Activated naive CD4-positive, alpha-beta T cell treated with anti-CD3 and anti-CD28 coated beads, Interleukin-2, amount 50 U/mL, for 24 hours (primary cell): ENCODE data around the gene IL17C.
A peak's percentile ranks its signal among the peaks of the same experiment; 100 is the strongest.
"Not testable (repeated sequence)": the region's sequence is repeated elsewhere in the genome, so short reads cannot be mapped to it uniquely, and the experiment has no call there.

Experiments
- H3K27ac Mint-ChIP-seq: one replicate; pipeline ENCODE4 v1.8.0; 2021; ENCODE audit warnings: mild to moderate bottlenecking, mixed read lengths
- H3K27me3 Mint-ChIP-seq: one replicate; pipeline ENCODE4 v1.8.0; 2021; ENCODE audit warnings: mixed read lengths
- H3K36me3 Mint-ChIP-seq: one replicate; pipeline ENCODE4 v1.8.0; 2021; ENCODE audit warnings: mixed read lengths
- H3K4me1 Mint-ChIP-seq: one replicate; pipeline ENCODE4 v1.8.0; 2021; ENCODE audit warnings: mixed read lengths
- H3K4me3 Mint-ChIP-seq: one replicate; pipeline ENCODE4 v1.8.0; 2021; ENCODE audit warnings: mild to moderate bottlenecking, mixed read lengths
- H3K9me3 Mint-ChIP-seq: one replicate; pipeline ENCODE4 v1.8.0; 2021; ENCODE audit warnings: mixed read lengths

The IL17C gene

DNA sequence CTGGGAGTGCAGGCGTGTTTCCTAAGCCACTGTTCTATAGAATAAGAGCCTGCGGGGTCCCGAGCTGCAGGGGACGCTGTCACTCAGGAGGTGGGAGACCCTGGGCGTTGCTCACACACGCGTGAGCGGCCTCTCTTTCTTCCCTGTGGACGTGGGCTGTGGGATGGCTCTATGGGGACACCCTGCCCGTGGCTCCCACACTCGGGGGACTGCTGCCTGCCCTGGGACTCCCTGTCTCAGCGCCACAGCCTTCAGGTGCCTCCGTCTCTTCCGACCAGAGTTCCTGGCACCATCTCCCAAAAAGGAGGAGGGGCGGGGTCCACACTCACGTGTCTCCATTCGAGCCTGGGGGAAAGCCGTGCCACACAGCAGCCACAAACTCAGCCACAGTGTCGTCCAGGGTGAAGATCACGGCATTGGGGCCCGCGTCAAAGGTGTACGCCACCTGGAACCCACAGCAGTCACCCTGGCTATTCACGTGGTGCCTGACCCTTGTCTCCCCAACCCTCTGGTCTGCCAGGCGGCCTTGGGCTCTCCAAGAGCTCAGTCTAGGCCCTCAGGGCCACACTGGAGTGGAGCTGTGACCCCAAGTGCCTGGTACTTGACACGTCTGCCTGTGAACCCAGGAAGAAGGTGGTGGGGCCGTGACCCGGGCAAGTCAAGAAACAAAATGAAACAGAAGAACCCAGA is 16.1 kb downstream of the IL17C start:
- Mint-ChIP-seq H3K9me3 (no peaks in the 10 kb centered on the region), H3K27me3 (no peaks in the 10 kb centered on the region), H3K27ac (no peak overlapping the region), H3K36me3 (peaks cover 2% of the 10 kb centered on the region), H3K4me3 (no peak overlapping the region), H3K4me1 (peaks cover 8% of the 10 kb centered on the region)

DNA sequence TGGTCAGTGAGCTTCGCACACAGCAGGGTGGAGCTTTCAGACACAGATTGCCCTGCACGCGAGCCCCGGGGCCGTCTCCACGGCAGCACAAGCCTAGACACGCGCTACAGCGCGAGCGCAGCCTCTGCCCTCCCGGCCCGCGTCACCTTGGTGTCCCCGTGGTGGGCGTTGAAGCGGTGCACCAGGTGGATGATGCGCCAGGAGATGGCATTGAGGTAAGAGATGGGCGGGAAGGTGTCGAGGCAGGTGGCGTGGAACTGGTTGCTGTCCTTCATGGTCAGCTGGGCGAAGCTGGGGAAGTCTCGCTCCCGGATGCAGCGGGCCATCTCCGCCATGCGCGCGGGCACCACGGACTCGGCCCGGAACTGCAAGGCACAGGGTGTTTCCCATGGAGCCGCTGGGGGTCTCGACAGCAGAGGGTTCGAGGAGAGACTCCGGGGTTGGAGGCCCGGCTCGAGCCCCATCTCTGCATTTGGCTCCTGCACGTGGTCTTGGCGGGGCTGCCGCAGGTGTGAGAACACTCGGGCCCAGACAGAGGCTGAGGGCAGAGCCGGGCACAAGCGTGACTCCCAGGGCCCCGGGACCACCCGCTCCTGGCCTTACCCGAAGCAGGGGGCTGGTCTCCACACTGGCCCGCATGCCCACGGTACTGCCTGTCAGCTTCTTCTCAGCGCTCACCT is 16.8 kb downstream of the IL17C start:
- Mint-ChIP-seq H3K27ac (no peak overlapping the region), H3K27me3 (no peaks in the 10 kb centered on the region), H3K9me3 (no peaks in the 10 kb centered on the region), H3K36me3 (peaks cover 2% of the 10 kb centered on the region), H3K4me3 (no peak overlapping the region), H3K4me1 (peaks cover 5% of the 10 kb centered on the region)

DNA sequence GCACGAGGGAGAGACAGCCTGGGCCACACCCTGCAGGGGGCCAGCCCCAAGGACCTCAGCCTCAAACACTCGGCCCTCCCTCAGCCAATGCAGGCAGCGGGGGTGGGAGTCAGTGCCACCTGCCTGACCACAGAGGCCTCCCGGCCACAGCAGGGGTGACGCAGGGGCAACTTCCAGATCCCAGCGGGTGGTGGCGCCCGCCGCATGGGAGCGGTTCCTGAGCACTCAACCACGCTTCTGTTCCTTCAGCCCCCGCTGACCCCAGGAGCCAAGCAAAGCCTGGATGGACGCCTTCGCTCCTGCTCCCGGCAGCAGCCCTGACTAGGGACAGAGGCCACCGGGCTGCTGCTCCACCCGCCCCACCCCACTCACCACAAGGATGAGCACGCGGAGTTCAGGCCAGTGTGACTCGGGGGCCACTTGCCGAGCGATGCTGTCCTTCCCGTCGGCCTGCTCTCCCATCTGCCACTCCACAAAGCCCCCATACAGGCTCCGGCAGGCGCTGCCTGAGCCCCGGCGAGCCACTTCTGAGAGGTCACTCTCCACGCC is 17.4 kb downstream of the IL17C start:
- H3K9me3 Mint-ChIP-seq = no peaks in the 10 kb centered on the region
- peaks cover 2% of the 10 kb centered on the region for H3K36me3 Mint-ChIP-seq
- no peak overlapping the region for H3K27ac Mint-ChIP-seq
- peaks cover 5% of the 10 kb centered on the region for H3K4me1 Mint-ChIP-seq
- no peak overlapping the region for H3K4me3 Mint-ChIP-seq
- no peaks in the 10 kb centered on the region for H3K27me3 Mint-ChIP-seq

DNA sequence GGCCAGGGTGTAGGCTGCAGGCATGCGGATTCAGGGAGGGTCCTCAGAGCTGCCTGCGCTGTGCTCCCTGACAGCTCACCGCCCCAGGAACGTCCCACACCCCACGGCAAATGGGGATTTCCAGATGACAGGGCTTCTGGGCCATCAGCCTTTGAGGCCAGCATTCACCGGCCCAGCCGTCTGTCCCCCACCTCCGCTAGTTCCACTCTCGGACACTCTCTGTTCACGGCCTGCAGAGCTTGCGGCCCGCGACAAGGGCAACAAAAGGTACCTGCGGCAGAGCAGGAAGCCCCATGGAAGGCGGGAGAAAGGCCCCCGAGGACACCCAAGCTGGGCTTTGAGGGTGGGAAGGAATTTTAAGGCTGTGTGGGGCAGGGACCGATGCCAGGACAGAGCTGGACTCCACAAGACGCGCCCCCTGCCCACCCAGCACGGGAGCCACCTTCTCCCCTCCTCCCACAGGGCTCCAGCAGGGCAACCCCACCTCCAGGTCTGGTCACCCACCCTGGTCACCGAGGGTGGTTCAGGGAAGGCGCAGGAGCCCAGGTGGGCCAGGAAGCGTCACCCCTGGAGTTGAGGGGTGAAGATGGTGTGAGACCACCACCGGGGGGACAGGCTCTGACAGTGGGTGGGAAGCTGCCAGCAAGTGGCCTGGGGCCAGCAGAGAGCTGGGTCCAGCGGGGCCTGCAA is 18.1 kb downstream of the IL17C start:
- Mint-ChIP-seq H3K27ac (no peak overlapping the region), H3K4me3 (no peak overlapping the region), H3K36me3 (peaks cover 2% of the 10 kb centered on the region), H3K4me1 (peaks cover 6% of the 10 kb centered on the region), H3K9me3 (no peaks in the 10 kb centered on the region), H3K27me3 (no peaks in the 10 kb centered on the region)

DNA sequence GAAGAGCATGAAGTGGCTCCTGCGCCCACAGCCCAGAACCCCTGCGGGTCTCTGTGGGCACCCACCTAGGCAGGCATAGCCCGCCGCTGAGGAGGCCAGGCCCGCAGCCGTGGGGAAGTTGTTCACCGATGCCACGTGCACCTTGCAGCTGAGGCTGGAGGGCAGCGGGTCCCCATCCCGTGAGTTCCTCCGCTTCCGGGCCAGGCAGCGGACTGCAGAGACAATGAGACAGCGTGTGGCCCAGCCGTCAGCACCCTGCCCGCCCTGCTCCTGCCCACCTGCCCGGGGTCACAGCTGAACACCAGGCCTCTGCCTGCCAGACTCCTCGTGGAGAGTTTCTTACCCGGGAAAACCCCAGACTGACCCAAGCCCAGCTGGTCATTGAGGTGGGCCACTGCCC is 19.0 kb downstream of the IL17C start:
- Mint-ChIP-seq H3K27ac (no peak overlapping the region), H3K27me3 (no peaks in the 10 kb centered on the region), H3K4me3 (no peak overlapping the region), H3K4me1 (peaks cover 12% of the 10 kb centered on the region), H3K9me3 (no peaks in the 10 kb centered on the region), H3K36me3 (peaks cover 2% of the 10 kb centered on the region)

DNA sequence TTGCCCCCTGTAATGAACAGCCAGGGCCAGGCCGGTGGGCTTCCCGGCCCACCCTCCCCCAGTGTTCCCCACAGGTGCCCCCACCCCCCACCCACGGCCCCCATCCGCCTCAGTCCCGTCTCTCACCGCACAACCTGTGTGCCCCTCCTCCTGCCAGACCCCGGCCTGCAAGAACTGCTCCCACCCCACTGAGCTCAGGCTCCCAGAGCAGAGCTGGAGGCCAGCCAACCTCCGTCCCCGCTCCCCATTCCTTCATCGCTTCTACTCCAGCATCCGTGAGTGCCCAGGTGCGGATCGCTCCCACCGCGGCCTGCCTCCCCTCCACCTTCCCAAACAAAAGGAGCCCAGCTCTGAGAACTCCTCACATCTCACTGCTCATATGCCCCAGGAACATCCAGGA is 20.3 kb downstream of the IL17C start:
- H3K9me3 Mint-ChIP-seq = no peaks in the 10 kb centered on the region
- H3K4me3 Mint-ChIP-seq = no peak overlapping the region
- peaks cover 2% of the 10 kb centered on the region for H3K36me3 Mint-ChIP-seq
- H3K27me3 Mint-ChIP-seq = no peaks in the 10 kb centered on the region
- H3K4me1 Mint-ChIP-seq = peaks cover 12% of the 10 kb centered on the region
- H3K27ac Mint-ChIP-seq = no peak overlapping the region

DNA sequence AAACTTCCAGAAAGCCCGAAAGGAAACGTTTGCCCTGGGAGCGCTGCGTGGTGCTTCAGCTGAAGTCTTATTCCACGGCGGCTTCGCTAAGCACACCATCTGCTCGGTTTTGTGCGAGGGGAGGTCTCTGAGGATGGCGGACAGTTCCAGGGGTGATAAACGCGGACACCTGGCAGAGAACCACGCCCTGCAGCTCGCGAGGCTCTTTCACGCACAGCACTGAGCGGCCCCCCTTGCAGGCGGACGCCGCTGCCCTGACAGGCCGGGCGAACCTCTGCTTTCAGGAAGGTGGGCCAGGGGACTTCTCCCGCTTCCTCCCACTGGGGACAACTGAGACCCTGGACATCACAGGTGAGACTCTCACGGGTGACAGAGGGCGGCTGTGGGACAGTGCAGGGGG is 20.8 kb downstream of the IL17C start:
- Mint-ChIP-seq H3K4me3 (no peak overlapping the region), H3K36me3 (peaks cover 2% of the 10 kb centered on the region), H3K27me3 (no peaks in the 10 kb centered on the region), H3K4me1 (peaks cover 16% of the 10 kb centered on the region), H3K27ac (no peak overlapping the region), H3K9me3 (no peaks in the 10 kb centered on the region)

DNA sequence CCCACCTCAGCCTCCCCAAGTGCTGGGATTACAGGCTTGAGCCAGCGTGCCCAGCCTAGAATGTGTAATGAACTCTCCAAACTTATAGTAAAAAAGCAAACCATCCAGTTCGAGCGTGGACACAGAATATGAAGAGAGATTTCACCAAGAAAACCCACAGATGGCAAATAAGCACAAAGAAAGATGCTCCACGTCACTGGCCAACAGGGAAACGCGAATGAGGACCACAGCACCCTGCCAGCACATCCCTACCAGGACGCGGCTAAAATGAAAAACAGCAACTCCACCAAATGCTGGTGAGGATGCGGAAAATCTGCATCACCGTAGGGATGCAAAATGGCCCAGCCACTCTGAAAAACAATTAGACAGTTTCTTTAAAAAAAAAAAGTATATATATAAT is 23.1 kb downstream of the IL17C start:
- Mint-ChIP-seq H3K4me3 (no peak overlapping the region), H3K4me1 (peaks cover 16% of the 10 kb centered on the region), H3K36me3 (no peaks in the 10 kb centered on the region), H3K27ac (no peak overlapping the region), H3K27me3 (no peaks in the 10 kb centered on the region), H3K9me3 (no peaks in the 10 kb centered on the region)

DNA sequence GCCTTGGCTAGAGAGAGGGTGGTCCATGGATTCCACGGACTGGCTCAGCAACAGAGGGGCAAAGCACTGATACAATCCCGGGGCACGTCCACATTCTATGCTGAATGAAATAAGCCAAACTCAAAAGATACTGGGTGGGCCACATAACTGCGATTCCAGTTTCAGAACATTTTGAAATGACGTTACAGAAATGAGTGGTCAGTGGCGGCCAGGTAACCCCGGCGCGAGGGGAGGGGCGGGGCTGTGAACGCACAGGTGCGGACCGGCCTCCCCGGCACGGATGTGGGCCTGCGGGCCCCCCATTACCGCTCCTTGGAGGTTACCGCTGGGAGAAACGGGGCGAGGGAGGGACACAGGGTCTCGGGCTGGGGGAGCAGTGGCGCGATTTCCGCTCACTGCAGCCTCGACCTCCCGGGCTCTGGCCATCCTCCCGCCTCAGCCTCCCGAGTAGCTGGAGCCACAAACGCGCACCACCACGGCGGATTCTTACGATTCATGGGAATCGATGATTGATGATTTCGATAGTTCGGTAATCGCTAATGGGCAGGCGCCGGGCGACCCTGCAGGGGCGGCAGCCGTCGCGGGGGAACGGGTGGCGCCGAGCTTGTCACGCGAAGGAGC is 24.0 kb downstream of the IL17C start:
- Mint-ChIP-seq H3K27me3 (no peaks in the 10 kb centered on the region), H3K4me1 (peaks cover 16% of the 10 kb centered on the region), H3K4me3 (peak overlapping the region; percentile 88), H3K27ac (peak overlapping the region; percentile 73), H3K36me3 (no peaks in the 10 kb centered on the region), H3K9me3 (no peaks in the 10 kb centered on the region)

DNA sequence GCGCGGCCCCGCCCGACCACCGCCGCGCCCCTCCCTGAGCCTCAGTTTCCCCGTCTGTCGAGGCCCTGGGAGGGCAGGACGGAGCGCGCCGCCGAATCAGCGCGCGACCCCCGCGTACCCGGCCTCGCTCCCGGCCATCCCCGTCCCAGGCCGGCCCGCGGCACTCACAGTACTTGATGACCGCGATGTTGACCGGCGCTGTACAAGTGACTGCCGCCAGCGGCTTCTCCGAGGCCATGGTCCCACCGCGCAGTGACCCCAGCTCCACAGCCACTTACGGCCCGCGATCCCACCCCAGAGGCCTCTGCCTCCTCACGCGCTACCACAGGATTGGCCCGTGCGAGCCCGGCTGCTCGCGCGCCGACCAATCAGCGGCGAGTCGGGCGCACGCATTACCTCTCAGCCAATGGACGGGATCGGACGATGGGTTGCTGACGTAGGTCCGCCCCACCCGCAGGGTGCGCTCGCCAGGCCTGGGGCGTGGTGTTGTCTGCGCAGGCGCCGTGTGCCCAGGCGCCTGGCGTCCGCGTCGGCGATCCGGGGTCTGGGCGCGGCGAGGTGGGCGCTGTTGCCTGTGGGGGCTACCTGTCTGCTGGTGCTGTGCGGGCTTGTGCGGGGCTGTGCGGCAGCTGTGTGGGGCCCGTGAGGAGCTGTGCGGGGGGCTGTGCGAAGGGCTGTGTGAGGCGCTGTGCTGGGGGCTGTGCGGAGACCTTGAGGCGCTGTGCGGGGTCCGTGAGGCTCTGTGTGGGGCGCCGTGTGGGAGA is 24.7 kb downstream of the IL17C start, which contains the start of gene MVD:
Gene MVD, minus strand, starts transcription at position 249 of the 764 bp plus-strand sequence. Its CDS starts 11 bp downstream, at position 238.
- H3K4me1 Mint-ChIP-seq = peaks cover 16% of the 10 kb centered on the region
- H3K9me3 Mint-ChIP-seq = no peaks in the 10 kb centered on the region

DNA sequence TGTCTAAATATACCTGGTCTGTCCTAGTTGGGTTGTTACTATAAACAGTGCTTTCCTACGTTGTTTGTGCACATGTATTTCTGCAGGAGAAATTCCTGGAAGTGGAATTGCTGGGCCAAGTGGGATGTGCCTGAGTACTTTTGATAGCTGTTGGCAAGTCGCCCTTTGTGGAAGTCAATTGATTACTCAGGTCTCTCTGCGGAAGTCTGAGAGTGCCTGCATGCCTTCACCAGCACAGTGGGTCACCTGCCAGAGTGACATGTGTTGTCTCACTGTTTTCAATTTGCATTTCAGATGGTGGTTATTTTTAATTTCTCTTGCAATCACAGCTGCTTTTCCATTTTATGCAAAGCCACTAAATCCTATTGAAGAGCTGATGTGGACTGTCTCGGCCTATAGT is 26.8 kb downstream of the IL17C start:
- no peaks in the 10 kb centered on the region for H3K27me3 Mint-ChIP-seq
- no peaks in the 10 kb centered on the region for H3K9me3 Mint-ChIP-seq
- H3K36me3 Mint-ChIP-seq = peaks cover 2% of the 10 kb centered on the region
- H3K27ac Mint-ChIP-seq = no peak overlapping the region
- H3K4me1 Mint-ChIP-seq = peaks cover 16% of the 10 kb centered on the region
- peak overlapping the region; percentile 39 for H3K4me3 Mint-ChIP-seq

More for the DNA sequence above, 24.7 kb downstream of the IL17C start, which contains the start of gene MVD:
- H3K4me3 Mint-ChIP-seq = peak within 1 kb of the TSS; percentile 91
- no peaks in the 10 kb centered on the region for H3K36me3 Mint-ChIP-seq
- no peaks in the 10 kb centered on the region for H3K27me3 Mint-ChIP-seq
- H3K27ac Mint-ChIP-seq = peak within 1 kb of the TSS; percentile 94

DNA sequence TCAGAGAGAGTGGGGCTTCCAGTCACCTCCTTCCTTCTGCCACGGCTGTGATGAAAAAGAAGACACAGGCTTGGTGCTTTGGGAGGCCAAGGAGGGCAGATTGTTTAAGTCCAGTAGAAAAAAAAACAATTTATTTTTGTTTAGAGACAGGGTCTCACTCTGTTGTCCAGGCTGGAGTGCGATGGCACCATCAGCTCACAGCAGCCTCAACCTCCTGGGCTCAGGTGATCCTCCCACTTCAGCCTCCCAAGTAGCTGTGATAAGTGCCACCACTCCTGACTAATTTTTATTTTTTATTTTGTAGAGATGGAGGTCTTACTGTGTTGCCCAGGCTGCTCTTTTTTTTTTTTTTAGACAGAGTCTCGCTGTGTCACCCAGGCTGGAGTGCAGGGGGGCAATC is 27.2 kb downstream of the IL17C start:
- Mint-ChIP-seq H3K27ac (no peak overlapping the region), H3K4me1 (peaks cover 16% of the 10 kb centered on the region), H3K4me3 (no peak overlapping the region), H3K27me3 (no peaks in the 10 kb centered on the region), H3K9me3 (no peaks in the 10 kb centered on the region), H3K36me3 (peaks cover 2% of the 10 kb centered on the region)

DNA sequence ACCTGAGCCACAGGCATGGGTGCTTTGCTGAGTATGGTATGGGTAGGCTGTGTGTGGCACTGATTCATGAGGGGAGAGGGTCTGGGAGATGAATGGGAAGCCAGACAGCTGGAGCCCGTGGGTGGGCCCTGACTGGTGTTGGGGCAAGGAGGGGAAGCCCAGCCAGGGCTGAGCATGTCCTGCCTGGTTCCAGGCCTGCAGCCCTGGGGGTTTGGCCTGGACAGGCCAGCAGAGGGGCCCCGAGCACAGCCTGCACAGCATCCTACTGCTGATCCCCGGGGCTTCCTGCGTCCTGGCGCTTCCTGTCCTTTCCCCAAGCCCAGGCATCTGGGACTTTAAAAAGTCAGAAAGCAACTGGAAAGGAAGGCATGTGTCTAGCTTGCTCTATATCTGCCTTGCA is 29.1 kb downstream of the IL17C start:
- H3K4me1 Mint-ChIP-seq = peaks cover 4% of the 10 kb centered on the region
- no peak overlapping the region for H3K27ac Mint-ChIP-seq
- no peaks in the 10 kb centered on the region for H3K9me3 Mint-ChIP-seq
- H3K4me3 Mint-ChIP-seq = no peak overlapping the region
- H3K36me3 Mint-ChIP-seq = peaks cover 2% of the 10 kb centered on the region
- H3K27me3 Mint-ChIP-seq = no peaks in the 10 kb centered on the region

DNA sequence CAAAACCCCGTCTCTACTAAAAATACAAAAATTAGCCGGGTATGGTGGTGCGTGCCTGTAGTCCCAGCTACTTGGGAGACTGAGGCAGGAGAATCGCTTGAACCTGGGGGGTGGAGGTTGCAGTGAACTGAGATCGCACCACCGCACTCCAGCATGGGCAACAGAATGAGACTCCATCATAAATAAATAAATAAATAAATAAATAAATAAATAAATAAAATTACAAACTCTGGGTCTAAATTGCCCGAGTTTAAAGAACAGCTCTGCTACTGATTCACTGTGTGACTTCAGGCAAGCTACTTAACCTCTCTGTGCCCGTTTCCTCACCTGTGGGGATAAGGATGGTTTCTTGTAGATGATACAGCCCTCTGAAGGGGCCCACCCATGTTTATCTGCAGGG is 31.1 kb downstream of the IL17C start:
- not testable (repeated sequence) for H3K27me3 Mint-ChIP-seq, H3K27ac Mint-ChIP-seq, H3K4me1 Mint-ChIP-seq, H3K9me3 Mint-ChIP-seq, H3K4me3 Mint-ChIP-seq, H3K36me3 Mint-ChIP-seq

DNA sequence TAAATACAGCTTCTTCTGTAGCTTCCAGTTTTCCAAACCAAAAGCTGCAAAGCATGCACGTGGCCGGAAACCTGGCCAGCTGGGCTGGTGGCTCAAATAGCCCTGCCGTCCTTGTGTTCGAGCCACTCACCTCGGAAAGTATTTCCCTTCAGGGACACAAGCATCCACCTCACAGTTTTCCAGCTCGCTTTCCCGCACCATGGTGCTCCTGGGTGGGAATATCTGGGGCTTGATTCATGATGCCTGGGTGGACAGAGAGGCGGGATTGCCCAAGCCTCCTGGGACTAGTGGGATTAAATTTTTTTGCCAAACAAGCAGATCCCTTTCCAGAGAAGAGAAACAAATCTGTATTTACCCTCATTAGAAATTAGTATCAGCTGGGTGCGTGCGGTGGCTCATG is 31.6 kb downstream of the IL17C start:
- no peaks in the 10 kb centered on the region for H3K27me3 Mint-ChIP-seq
- H3K36me3 Mint-ChIP-seq = peaks cover 2% of the 10 kb centered on the region
- H3K27ac Mint-ChIP-seq = no peak overlapping the region
- H3K4me1 Mint-ChIP-seq = no peaks in the 10 kb centered on the region
- no peak overlapping the region for H3K4me3 Mint-ChIP-seq
- no peaks in the 10 kb centered on the region for H3K9me3 Mint-ChIP-seq
